A549 (cell line): ENCODE results near the gene KLRD1. TPM values are rescaled to one million over a fixed set of nuclear protein-coding genes. Genes with fewer than 3 reads are reported as not detected.

Experiments used
- ATAC-seq, 2 experiments: fragments of 200-7000 bp in 1 of 2; fragments of >200 bp in 1 of 2; cut with Nextera tagmentation in 1 of 2; cut with Tn5 transposase in 1 of 2; 3 replicates each; pipeline versions ENCODE4 v1.8.0 to v1.9.1; 2018 to 2020; ENCODE audit warnings: mild to moderate bottlenecking in 1 of 2, moderate library complexity in 1 of 2
- CTCF ChIA-PET: fragments of 300-600 bp; sonication (Branson Sonifier 250); formaldehyde crosslinking; extraction: SDS; loops from one replicate; lab custom pipeline; 2021; ENCODE audit warnings: antibody characterized with exemption, inconsistent platforms; lab: Yijun Ruan, JAX
- POLR2A ChIA-PET: fragments of 350-600 bp; formaldehyde crosslinking; extraction: SDS; loops from one replicate; lab custom pipeline; 2021; ENCODE audit warnings: antibody characterized with exemption, inconsistent platforms; lab: Yijun Ruan, JAX
- DNase-seq, 2 experiments: peaks; one replicate each; pipeline versions ENCODE4 v3.0.0 to v3.0.0-alpha.2; 2011 to 2016; ENCODE audit warnings: low read depth in 1 of 2, low spot score in 1 of 2
- FAIRE-seq: peaks from 2 replicates; lab custom pipeline; 2011; peaks lifted over from hg19 to GRCh38; lab: Jason Lieb, UNC
- H3K27ac ChIP-seq, 2 experiments: fragments of >200 bp; sonication (Bioruptor Twin); formaldehyde crosslinking; 3 replicates each; pipeline ENCODE4 v1.5.1; 2016 to 2017
- H3K4me1 ChIP-seq: fragments of >200 bp; sonication (Bioruptor Twin); formaldehyde crosslinking; 3 replicates; pipeline ENCODE4 v1.6.1; 2016
- H3K4me2 ChIP-seq: fragments of >200 bp; sonication (Bioruptor Twin); formaldehyde crosslinking; 3 replicates; pipeline ENCODE4 v1.6.1; 2016
- H3K4me3 ChIP-seq: fragments of >200 bp; sonication (Bioruptor Twin); formaldehyde crosslinking; 3 replicates; pipeline ENCODE4 v1.5.1; 2016
- H3K9me3 ChIP-seq: fragments of >200 bp; sonication (Bioruptor Twin); formaldehyde crosslinking; 3 replicates; pipeline ENCODE4 v1.6.1; 2016
- BCL3 ChIP-seq: fragments of >200 bp; sonication (Bioruptor Twin); formaldehyde crosslinking; IDR thresholded peaks from 3 replicates; pipeline ENCODE4 v1.6.1; 2016
- BHLHE40 ChIP-seq: IDR thresholded peaks from 2 replicates; pipeline ENCODE4 v1.6.1; 2012; ENCODE audit warnings: low read depth, low read length, inconsistent platforms
- CBX2 ChIP-seq: fragments of 200-600 bp; sonication (generic); IDR thresholded peaks from 2 replicates; pipeline ENCODE4 v1.6.1; 2016; ENCODE audit warnings: low read depth, mild to moderate bottlenecking, borderline replicate concordance
- CHD2 ChIP-seq: fragments of 150-350 bp; IDR thresholded peaks from 2 replicates; pipeline ENCODE4 v1.6.1; 2014; ENCODE audit warnings: low read length; ENCODE audit not compliant: partially characterized antibody
- CHD4 ChIP-seq: fragments of 200-600 bp; sonication (generic); IDR thresholded peaks from 2 replicates; pipeline ENCODE4 v1.6.1; 2016; ENCODE audit warnings: antibody characterized with exemption, mild to moderate bottlenecking, borderline replicate concordance
- E2F6 ChIP-seq: IDR thresholded peaks from 2 replicates; pipeline ENCODE4 v1.6.1; 2012; ENCODE audit warnings: low read depth, borderline replicate concordance
- EHMT2 ChIP-seq: fragments of 200-600 bp; sonication (generic); IDR thresholded peaks from 2 replicates; pipeline ENCODE4 v1.6.1; 2016; ENCODE audit warnings: antibody characterized with exemption, low read depth, mild to moderate bottlenecking, moderate library complexity
- FOXS1 ChIP-seq: fragments of 250-450 bp; sonication (Bioruptor Pico); IDR thresholded peaks from 2 replicates; pipeline ENCODE4 v1.5.0; 2020; ENCODE audit warnings: mild to moderate bottlenecking, moderate library complexity
- GATA3 ChIP-seq: IDR thresholded peaks from 2 replicates; pipeline ENCODE4 v1.6.1; 2012; ENCODE audit warnings: borderline replicate concordance
- HDAC2 ChIP-seq: fragments of 200-600 bp; sonication (generic); IDR thresholded peaks from 2 replicates; pipeline ENCODE4 v1.6.1; 2016
- HOXA7 ChIP-seq: fragments of 250-450 bp; sonication (Bioruptor Pico); IDR thresholded peaks from 2 replicates; pipeline ENCODE4 v1.5.0; 2020; ENCODE audit warnings: mild to moderate bottlenecking, moderate library complexity
- HOXB13 ChIP-seq: fragments of 250-450 bp; sonication (Bioruptor Pico); IDR thresholded peaks from 2 replicates; pipeline ENCODE4 v1.5.0; 2020; ENCODE audit warnings: low read depth, mild to moderate bottlenecking, moderate library complexity
- HOXB5 ChIP-seq: fragments of 250-450 bp; sonication (Bioruptor Pico); IDR thresholded peaks from 2 replicates; pipeline ENCODE4 v1.5.0; 2020; ENCODE audit warnings: mild to moderate bottlenecking, moderate library complexity
- JUN ChIP-seq, 2 experiments: fragments of >200 bp; sonication (Bioruptor Twin); formaldehyde crosslinking; IDR thresholded peaks; 2 replicates in 1 of 2; 3 replicates in 1 of 2; pipeline ENCODE4 v1.6.1; 2016 to 2017
- MAZ ChIP-seq: fragments of 150-350 bp; IDR thresholded peaks from 2 replicates; pipeline ENCODE4 v1.6.1; 2014; ENCODE audit warnings: antibody characterized with exemption, low read depth, low read length, borderline replicate concordance
- MYC ChIP-seq: IDR thresholded peaks from 2 replicates; pipeline ENCODE4 v1.6.1; 2012; ENCODE audit warnings: mild to moderate bottlenecking, inconsistent platforms, low read length, improper control_type of control experiment, borderline replicate concordance
- NFE2L2 ChIP-seq: fragments of 150-350 bp; conservative IDR thresholded peaks from 2 replicates; pipeline ENCODE4 v1.6.1; 2014; ENCODE audit warnings: low read length
- PBX3 ChIP-seq: IDR thresholded peaks from 2 replicates; pipeline ENCODE4 v1.6.1; 2012
- PHF8 ChIP-seq: fragments of 200-600 bp; sonication (generic); IDR thresholded peaks from 2 replicates; pipeline ENCODE4 v1.6.1; 2016; ENCODE audit warnings: low read depth, mild to moderate bottlenecking, antibody characterized with exemption, moderate library complexity, borderline replicate concordance
- RNF2 ChIP-seq: fragments of 200-600 bp; sonication (generic); IDR thresholded peaks from 2 replicates; pipeline ENCODE4 v1.6.1; 2016; ENCODE audit warnings: low read depth, mild to moderate bottlenecking, antibody characterized with exemption, moderate library complexity, borderline replicate concordance
- SMC3 ChIP-seq: fragments of >200 bp; sonication (Bioruptor Twin); formaldehyde crosslinking; IDR thresholded peaks from 3 replicates; pipeline ENCODE4 v1.6.1; 2018; ENCODE audit warnings: inconsistent platforms
- TFCP2L1 ChIP-seq: fragments of 250-450 bp; sonication (Bioruptor Pico); IDR thresholded peaks from 2 replicates; pipeline ENCODE4 v1.5.0; 2021; ENCODE audit warnings: mild to moderate bottlenecking
- ZFP36 ChIP-seq: fragments of 450-650 bp; IDR thresholded peaks from 2 replicates; pipeline ENCODE4 v1.6.1; 2014; ENCODE audit warnings: borderline replicate concordance; ENCODE audit not compliant: partially characterized antibody
- WGBS: methylation state at CpG from one replicate; pipeline ENCODE4 v1.1.6; 2017; ENCODE audit errors: missing lambda C conversion rate; 5-methylcytosine and 5-hydroxymethylcytosine counted together
- polyA minus RNA-seq: library from RNA; depleted of rRNA, polyadenylated mRNA; stranded (reverse); fragments of >200 nt; gene quantifications from 2 replicates; pipeline ENCODE4 v1.2.3, GENCODE V29; 2011; rRNA and poly(A)+ RNA removed
- polyA plus RNA-seq, 4 experiments: library from polyadenylated mRNA; depleted of rRNA in 3 of 4; stranded (reverse); fragments of >200 nt; fragmentation: RNase III in 1 of 4; extraction: RNeasy Plus Mini Kit Qiagen cat#74134 plus additional on column Dnase treatment in 1 of 4; gene quantifications; 2 replicates in 3 of 4; 3 replicates in 1 of 4; pipeline ENCODE4 v1.2.3, GENCODE V29; 2011 to 2017
- TF ChIP-seq, protein P1 (sequence below): fragments of 450-650 bp; IDR thresholded peaks from 2 replicates; pipeline ENCODE4 v1.6.1; 2014; ENCODE audit warnings: antibody characterized with exemption
- TF ChIP-seq, protein P2 (sequence below): fragments of >200 bp; sonication (Bioruptor Twin); formaldehyde crosslinking; IDR thresholded peaks from 2 replicates; pipeline ENCODE4 v1.6.1; 2016

The KLRD1 gene
- polyA plus RNA-seq (2011; rRNA removed) (0.01 TPM in 1 of 2 replicates, not detected in the other), polyA plus RNA-seq (2017; fragmentation: RNase III; extraction: RNeasy Plus Mini Kit Qiagen cat#74134 plus additional on column Dnase treatment) (not detected in 3 replicates), polyA minus RNA-seq (under 0.01 TPM in 1 of 2 replicates, not detected in the other)
- not detected in 2 replicates for polyA plus RNA-seq (2012; cell fraction: cytosol; rRNA removed)
- polyA plus RNA-seq (2012; cell fraction: nucleus; rRNA removed) = not detected in 2 replicates

GRCh38 chr12:10307630-10308029 is at the start of gene KLRD1:
Gene KLRD1 (plus strand): TSS chr12:10307870. CDS start chr12:10308078, 208 bp downstream.
- FAIRE-seq (no peak), ATAC-seq (no peak), DNase-seq (no peak)
- no peak for TF ChIP-seq PHF8
- no peak for TF ChIP-seq CHD2
- TF ChIP-seq HDAC2 = no peak
- no peak for TF ChIP-seq EHMT2
- TF ChIP-seq HOXB13 (CRISPR knock-in tag) = no peak
- no peak for TF ChIP-seq BCL3
- TF ChIP-seq GATA3 = no peak
- TF ChIP-seq NFE2L2 = no peak
- TF ChIP-seq HOXA7 = no peak
- TF ChIP-seq CBX2 = no peak
- TF ChIP-seq BHLHE40 = no peak
- no peak for TF ChIP-seq ZFP36
- TF ChIP-seq TFCP2L1 (CRISPR knock-in tag) = no peak
- no peak for TF ChIP-seq MAZ
- no peak for TF ChIP-seq RNF2
- TF ChIP-seq, protein P1, sequence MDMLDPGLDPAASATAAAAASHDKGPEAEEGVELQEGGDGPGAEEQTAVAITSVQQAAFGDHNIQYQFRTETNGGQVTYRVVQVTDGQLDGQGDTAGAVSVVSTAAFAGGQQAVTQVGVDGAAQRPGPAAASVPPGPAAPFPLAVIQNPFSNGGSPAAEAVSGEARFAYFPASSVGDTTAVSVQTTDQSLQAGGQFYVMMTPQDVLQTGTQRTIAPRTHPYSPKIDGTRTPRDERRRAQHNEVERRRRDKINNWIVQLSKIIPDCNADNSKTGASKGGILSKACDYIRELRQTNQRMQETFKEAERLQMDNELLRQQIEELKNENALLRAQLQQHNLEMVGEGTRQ = no peak
- TF ChIP-seq HOXB5 = no peak
- ChIA-PET CTCF (no interaction called here), POLR2A (no interaction called here)
- Histone ChIP-seq H3K4me2 (no peak within 1 kb of the TSS), H3K9me3 (0 out of 3 replicates have a peak, but pooled peaks cover 1% of the 10 kb centered on the region), H3K27ac (no peak within 1 kb of the TSS), H3K4me3 (no peak within 1 kb of the TSS), H3K4me1 (no peaks in the 10 kb centered on the region)
- 63% methylated on average over 1 of the region's 1 CpG for WGBS

- CTCF ChIA-PET = interaction anchor here (0.7 kb wide), 2 partner anchors 40 to 64 kb away, joined by 3 read pairs; no protein-coding TSS in a partner anchor
- H3K4me2 ChIP-seq = no peak overlapping the region
- WGBS = 2% methylated on average over 1 of the region's 1 CpG
- H3K4me1 ChIP-seq = no peaks in the 10 kb centered on the region
- no peak overlapping the region for H3K27ac ChIP-seq
- H3K9me3 ChIP-seq = 0 out of 3 replicates have a peak, but pooled peaks cover 1% of the 10 kb centered on the region
- FAIRE-seq = no peak
- TF ChIP-seq NFE2L2 (no peak), HOXB5 (no peak), CHD2 (no peak), PBX3 (no peak)
- TF ChIP-seq, protein P1 = no peak
- no peak overlapping the region for H3K4me3 ChIP-seq
- ATAC-seq = no peak
- POLR2A ChIA-PET = no interaction called here
- DNase-seq = no peak
Measured at GRCh38 chr12:10260927-10261326, 46.7 kb upstream of the KLRD1 start.

GRCh38 chr12:10268037-10268436 is 39.6 kb upstream of the KLRD1 start:
- Histone ChIP-seq H3K9me3 (no peaks in the 10 kb centered on the region), H3K4me3 (no peak overlapping the region), H3K27ac (no peak overlapping the region), H3K4me1 (no peaks in the 10 kb centered on the region), H3K4me2 (no peak overlapping the region)
- TF ChIP-seq E2F6 = no peak
- no peak for TF ChIP-seq BCL3
- no peak for TF ChIP-seq MYC
- no peak for TF ChIP-seq CBX2
- TF ChIP-seq PBX3 = no peak
- no peak for TF ChIP-seq JUN (IDR thresholded peaks at IDR 0.05)
- no peak for TF ChIP-seq NFE2L2
- no peak for TF ChIP-seq SMC3
- no peak for TF ChIP-seq CHD4
- TF ChIP-seq, protein P2, sequence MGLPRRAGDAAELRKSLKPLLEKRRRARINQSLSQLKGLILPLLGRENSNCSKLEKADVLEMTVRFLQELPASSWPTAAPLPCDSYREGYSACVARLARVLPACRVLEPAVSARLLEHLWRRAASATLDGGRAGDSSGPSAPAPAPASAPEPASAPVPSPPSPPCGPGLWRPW = no peak
- TF ChIP-seq FOXS1 (CRISPR knock-in tag) = no peak
- FAIRE-seq = no peak
- WGBS = 53% methylated on average over 5 of the region's 5 CpGs
- CTCF ChIA-PET = interaction anchor here (0.6 kb wide), 1 partner anchor 77 kb away, joined by 4 read pairs; no protein-coding TSS in a partner anchor
- POLR2A ChIA-PET = no interaction called here
- ATAC-seq = no peak
- no peak for DNase-seq
